OCI-LY7 (cell line): Measurements from ENCODE around the gene GSTA5.
"Not testable (repeated sequence)": the region's sequence is repeated elsewhere in the genome, so short reads cannot be mapped to it uniquely, and the experiment has no call there.

ENCODE experiments used
- CTCF ChIP-seq: fragments of 200-600 bp; sonication (generic); conservative IDR thresholded peaks from 2 replicates; pipeline ENCODE4 v1.5.1; 2014; ENCODE audit warnings: mild to moderate bottlenecking, antibody characterized with exemption, low read length, moderate library complexity, mixed read lengths
- EZH2phosphoT487 ChIP-seq: fragments of 200-600 bp; sonication (generic); IDR thresholded peaks from 2 replicates; pipeline ENCODE4 v1.6.1; 2018; ENCODE audit warnings: low read depth, borderline replicate concordance, mild to moderate bottlenecking, mixed run types, antibody characterized with exemption, low read length, moderate library complexity, mixed read lengths

- not testable (repeated sequence) for TF ChIP-seq CTCF, EZH2phosphoT487
Measured at GRCh38 chr6:52825270-52825793, 15.3 kb downstream of the GSTA5 start.
